ENCODE results near the gene EXOC2.
"Not testable (repeated sequence)": the region's sequence is repeated elsewhere in the genome, so short reads cannot be mapped to it uniquely, and the experiment has no call there.

EXOC2 gene

DNA sequence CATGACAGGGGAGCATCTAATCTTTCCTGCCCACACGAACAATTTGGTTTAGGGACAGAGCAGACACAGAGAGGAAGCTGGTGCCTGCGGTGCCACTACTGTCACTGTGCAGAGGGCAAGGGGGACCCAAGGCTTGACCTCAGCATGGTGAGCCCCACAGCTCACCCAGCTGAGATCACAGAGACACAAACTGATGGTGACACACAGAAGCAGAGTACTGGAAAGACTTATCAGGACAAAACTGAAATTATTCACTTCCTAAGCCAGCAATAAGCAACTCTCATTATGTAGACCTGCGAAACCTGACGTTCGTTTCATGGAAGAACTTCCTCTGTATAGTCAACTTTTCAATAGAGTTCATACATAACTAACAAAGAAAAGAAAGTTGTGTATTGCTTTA lies 122.1 kb downstream of the EXOC2 start:
- DNase-seq, result no peak

DNA sequence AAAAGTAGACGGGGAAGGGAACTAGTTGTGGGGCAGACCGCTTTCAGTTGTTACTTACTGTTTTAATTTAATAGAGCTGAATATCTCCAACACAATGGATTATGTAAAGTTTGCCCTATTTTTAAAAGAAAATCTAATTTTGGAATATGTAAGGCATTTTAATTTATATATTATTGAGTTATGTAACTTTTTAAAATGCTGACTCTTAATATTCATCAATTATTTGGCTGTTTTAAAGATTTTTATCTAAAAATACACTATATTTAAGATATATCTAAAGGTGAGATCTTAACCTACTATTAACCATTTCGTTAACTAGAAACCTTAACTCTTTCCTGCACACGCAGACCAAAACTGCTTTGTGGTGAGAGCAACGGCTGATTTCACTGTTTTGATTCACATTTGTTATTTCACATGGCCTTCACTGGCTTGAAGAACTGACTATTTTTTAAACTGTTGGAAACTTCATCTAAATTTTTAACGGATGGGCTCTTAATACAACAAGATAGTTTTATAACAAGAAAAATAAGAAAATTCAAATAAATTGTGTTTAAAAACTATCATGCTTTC lies 123.9 kb downstream of the EXOC2 start:
- DNase-seq, result no peak

DNA sequence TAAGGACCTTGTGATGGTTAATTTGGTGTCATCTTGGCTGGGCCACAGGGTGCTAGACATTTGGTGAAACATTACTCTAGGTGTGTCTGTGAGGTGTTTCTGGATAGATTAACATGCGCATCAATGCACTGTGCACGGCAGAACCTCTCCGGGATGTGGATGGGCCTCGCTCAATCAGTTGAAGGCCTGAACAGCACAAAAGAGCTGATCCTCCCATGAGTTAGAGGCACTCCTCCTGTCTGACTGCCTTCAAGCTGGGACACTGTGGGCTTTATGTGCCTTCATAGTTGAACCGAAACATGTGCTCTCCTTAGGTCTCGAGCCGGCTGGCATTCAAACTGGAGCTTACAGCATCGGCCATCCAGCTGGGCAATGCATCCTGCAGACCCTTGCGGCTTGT lies 124.9 kb downstream of the EXOC2 start:
- no peak for DNase-seq

DNA sequence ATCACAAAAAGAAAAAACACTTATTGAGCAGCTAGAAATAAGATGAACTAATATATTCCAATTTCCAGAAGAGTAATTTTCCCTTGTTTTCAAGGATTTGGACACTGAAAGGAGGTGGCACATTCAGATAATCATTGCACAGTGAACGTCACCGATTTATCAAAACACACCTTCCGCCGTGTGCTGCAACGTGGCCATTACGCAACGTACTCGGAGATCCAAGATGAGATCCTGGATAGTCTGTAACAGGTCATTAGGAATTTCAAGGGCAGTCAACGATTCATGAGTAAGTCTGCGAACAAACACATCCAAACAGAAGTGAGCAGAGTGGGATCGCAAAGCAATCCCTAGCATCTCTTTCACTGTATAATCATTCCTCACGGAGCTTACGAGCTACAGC lies 129.1 kb downstream of the EXOC2 start:
- no peak for DNase-seq

DNA sequence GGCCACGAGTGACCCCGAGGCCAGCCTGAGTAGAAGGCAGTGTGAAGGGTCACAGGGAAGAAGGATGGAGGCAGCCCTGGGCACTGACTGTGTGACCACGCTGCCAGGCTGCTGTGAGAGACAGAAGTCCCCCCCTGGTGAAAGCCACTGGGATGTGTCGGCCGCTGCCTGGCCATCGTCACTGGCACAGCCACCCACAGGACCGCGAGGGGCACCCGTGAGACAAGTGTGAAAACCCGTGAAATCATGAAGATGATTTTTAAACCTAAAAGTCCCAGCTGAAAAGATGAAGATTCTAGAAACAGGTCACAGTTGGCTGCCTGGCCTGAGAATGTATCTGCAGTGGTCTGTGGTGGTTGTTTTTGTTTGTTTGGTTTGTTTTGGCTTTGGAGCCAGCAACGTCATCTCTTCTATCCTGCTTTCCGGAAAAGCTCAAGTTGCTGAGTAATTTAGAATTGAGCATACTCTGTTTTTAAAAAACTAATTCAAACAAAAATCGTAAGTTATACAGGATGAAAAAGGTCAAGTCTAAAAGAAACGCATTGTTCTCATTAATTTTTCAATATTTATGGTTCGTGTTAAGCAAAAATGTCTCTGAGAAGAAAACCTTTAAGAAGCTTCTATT lies 130.8 kb downstream of the EXOC2 start:
- no peak for DNase-seq

DNA sequence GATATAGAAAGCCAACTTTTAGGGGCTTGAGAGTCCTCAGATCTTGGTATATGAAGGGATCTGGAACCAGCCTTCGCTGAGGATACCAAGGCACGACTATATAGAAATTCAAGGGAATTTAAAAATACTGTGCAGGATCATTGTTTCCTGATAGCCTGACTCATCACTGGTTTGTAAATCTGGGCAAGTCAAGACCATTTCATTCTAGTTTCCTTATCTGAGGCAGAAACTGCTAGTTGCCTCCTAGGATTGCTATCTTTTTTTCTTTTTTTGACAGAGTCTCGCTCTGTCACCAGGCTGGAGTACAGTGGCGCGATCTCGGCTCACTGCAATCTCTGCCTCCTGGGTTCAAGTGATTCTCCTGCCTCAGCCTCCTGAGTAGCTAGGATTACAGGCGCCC lies 131.6 kb downstream of the EXOC2 start:
- not testable (repeated sequence) for DNase-seq

DNA sequence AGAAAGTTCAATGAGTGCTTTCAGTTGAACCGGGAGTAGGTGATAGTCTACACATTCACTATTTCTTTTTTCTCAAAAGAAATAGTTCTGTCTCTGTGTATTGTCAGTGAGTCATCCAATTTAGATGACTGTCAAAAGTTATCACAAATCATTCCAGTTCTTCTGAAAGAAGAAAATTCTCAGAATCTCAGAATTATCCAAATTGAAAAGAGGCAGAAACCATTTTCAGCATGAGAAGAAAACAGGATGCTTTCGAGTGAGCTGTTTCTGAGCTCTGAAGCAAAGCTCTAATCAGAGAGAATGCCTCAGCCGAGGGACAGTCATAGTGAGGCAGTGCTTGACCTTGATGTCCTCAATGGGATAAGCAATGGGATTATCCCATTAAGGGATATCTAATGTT lies 134.0 kb downstream of the EXOC2 start:
- no peak for DNase-seq

DNA sequence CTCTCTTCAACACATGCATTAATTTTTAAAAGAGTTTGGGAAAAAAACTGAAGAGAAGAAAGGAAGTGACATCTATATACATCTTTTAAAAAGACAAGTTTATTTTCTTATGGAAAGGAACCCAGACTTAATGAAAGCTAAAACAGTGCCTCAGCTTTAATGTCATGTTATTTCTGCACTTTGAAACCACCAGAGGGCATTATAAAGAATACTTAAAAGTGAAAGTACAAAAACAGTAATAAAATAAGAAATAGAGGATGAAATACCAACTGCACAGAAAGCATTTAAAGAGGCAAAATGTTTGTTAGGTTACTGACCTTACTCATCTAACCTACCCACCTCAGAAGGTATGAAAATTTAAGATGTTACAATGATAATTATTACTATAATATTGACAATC lies 134.8 kb downstream of the EXOC2 start:
- no peak for DNase-seq

DNA sequence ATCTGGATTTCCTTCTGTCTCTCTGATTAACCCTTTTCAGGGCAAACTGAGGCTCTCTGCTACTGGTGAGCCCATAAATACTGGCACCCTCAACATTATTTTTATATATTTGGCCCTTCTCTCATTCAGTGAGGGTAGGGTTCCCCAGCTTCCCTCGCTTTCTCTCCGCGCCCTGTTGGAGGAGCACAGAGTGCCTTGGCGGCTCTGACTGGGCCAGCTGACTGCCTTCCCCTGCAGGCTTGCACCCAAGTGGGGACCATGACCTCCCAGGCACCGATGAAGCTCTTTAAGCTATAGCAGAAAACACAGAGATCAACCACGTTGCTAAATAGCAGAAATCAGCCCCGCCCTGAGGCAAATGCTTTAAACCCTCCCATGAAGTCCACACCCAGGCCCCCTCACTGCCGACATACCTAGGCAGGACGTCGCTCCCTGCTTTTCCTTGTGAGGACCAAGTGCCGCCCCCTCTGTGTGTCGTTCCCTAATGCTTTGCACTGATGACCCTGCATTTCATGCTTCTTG lies 141.0 kb downstream of the EXOC2 start:
- no peak for DNase-seq

DNA sequence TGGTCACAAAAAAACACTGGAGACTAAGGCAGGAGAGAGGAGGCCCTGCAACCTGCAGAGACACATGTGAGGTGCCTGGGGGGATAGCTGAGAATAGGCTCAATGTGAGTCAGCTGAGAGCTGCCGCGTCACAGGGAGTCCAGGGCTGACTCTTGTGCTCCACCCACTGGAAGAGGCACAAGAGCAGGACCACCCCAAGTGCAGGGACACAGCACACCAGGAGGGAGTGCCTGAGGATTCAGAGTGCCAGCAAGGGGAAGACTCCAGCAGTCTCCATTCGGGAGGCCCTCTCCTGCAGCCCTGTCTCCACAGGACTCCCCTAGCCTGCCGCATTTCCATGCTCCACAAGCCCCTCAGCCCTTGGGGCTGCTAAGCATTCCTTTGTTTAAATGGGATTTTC lies 141.5 kb downstream of the EXOC2 start:
- DNase-seq, result no peak

DNA sequence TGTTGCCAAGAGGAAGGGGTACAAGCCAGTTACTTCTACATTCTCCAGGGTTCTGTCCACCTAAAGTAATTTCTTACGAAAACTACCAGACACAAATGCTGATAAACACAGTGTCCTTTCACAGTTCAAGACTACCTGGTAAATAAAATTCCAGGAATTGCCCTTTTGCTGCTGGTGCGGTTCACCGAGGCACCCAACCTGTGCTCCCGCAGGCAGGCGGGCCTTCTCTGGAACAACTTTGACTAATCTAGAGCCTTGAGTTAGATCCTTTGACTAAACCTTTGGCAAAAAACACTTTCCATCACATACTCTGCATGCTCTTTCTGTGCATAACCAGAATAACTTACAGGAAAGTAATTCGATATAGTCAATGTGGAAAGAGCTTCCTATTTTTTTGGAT lies 143.0 kb downstream of the EXOC2 start:
- DNase-seq, result no peak

DNA sequence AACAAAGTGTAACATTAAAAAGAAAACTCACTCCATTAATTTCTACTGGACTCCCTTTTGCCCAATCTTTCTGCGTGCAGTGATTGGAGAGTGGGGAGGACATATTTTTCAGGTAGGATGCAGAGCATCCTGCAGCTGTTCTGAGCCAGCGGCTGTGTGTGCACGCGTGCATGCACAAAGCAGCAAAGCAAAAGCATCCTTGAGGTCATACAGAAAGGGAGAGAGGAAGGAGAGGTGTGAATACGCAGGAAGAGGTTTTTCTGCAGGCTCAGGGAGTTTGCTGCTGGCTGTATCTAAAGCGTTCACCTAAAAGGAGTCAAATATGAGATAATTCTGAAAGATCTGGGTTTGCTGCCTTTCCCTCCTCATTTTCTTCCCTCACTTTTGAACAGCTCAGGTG lies 144.4 kb downstream of the EXOC2 start:
- DNase-seq, result no peak

DNA sequence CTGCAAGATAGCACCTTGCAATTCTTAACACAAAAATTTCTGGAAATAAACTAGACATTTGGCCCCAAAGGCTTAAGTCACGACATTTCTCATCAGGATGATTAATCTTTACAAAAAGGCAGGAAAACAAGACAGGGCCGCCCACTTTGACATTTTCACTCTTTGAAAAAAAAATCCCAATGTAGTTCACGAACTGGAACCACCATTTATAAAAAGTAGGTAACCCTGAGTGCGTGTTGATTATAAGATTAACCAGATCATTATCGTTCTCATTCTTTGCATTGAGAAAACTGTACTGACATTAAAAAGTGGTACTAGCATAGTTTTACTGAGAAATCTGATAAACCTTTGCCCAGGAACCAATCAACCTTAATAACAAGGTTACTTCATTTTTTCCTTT lies 144.8 kb downstream of the EXOC2 start:
- no peak for DNase-seq

DNA sequence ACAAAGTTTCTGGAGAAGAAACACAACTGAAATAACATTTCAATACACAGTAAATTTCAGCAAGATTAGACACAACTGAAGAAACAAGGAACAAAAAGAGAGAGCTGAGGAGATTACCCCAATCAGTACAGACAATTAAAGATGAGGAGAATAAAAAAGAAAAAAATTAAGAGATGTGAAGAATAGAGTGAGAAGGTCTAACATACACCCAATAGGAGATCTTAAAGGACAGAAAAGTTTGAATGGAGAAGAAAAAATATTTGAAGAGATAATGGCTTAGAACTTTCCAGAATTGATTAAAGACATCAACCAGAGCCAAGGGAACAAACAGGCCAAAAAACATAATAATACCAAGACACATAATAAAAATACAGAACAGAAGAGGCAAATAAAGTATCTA lies 152.4 kb downstream of the EXOC2 start:
- no peak for DNase-seq

DNA sequence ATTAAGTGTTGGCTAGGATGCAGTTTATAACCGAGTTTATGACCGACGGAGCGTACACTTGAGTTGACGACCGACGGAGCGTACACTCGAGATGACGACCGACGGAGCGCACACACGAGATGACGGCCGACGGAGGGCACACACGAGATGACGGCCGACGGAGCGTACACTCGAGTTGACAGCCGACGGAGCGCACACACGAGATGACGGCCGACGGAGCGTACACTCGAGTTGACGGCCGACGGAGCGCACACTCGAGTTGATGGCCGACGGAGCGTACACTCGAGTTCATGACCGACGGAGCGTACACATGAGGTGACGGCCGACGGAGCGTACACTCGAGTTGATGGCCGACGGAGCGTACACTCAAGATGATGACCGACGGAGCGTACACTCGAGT lies 155.8 kb downstream of the EXOC2 start:
- no peak for DNase-seq

DNA sequence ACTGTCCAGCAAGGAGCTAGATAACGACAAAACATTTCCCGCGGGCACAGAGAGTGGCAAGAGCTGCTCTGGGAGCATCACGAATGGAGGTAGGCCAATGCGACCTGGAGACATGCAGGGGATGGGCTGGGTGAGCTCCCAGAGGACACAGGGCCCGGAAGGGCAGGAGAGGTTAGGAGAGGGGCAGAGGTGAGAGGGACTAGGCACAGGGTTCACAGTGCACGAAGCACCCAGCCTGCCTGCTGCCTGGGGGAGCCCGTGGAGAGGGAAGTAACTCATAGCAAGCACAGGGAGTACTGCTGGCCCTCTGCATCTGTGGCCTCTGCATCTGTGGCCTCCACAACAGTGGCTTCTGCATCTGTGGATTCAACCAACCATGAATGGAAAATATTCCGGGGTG lies 162.5 kb downstream of the EXOC2 start:
- DNase-seq, result no peak

DNA sequence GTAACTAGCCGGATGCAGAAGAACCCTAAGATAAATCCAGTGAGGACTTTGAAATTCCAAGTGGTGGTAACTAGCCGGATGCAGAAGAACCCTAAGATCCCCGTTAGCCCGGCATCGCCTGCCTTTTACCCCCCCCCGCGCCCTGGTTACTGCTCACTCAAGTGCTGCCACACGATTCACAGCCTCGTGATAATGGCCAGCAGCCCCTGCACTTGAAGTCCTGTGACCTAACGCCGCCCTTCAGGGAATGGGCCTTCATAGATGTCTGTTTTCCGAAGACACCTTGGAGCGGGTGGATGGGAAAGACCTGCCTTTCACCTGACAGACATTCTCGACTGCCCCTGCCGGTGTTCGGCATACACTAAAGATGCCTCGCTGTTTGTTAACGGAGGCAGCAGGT lies 163.9 kb downstream of the EXOC2 start:
- DNase-seq, result no peak

DNA sequence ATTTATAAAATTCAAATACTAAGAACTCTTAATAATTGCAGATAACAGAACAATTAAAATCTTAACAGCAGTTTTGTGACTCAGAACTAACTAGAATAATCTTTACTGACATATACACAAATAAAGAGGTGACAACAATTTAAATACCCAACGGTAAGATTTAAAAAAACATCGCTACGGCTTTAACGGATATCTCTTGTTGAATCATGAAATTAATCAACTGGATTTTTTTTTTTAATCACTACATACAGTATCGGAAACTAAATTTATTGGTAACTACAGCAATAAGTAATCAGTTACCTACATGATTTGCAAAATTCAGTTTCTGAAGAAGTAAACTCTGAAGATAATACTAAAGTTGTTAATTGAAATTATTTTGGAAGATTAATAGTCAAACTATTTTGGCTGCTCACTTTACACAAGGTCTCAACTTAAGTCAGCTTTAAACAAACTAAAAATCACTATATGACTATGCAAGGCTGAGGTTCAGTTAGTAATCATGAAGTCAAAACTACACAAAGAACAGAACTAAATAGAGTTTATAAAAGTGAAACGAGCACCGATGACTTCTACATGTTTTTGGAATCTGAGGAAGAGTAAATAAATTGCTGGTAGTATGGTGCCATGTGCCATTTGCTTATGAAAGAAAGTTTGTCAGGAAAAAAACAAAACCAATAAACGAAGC lies 164.8 kb downstream of the EXOC2 start:
- DNase-seq, result no peak

DNA sequence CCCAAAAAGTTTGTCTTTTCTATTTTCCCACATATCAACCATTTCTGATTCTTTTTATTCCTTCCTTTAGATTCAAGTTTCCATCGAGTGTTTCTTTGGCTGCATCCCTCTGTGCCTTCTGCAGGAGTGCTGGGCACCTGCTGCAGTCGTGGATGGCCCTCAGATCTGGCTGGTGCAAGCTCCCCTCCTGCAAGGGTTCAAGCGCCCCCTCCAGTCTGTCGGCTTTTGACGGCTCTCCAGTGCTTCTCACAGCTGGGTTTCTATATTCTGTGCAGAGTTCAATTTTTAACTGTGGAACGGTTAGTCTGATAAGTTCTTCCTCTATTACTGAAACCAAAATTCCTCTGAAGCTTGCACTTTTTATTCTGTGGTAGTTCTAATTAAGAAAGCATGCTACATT lies 168.1 kb downstream of the EXOC2 start:
- DNase-seq, result no peak

DNA sequence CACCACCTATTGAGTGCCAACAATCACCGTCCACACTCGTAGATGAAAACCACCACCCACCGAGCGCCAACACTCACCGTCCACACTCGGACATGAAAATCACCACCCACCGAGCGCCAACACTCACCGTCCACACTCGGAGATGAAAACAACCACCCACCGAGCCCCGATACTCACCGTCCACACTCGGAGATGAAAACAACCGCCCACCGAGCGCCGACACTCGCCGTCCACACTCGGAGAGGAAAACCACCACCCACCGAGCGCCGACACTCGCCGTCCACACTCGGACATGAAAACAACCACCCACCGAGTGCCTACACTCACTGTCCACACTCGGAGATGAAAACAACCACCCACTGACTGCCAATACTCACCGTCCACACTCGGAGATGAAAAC lies 172.1 kb downstream of the EXOC2 start:
- no peak for DNase-seq

DNA sequence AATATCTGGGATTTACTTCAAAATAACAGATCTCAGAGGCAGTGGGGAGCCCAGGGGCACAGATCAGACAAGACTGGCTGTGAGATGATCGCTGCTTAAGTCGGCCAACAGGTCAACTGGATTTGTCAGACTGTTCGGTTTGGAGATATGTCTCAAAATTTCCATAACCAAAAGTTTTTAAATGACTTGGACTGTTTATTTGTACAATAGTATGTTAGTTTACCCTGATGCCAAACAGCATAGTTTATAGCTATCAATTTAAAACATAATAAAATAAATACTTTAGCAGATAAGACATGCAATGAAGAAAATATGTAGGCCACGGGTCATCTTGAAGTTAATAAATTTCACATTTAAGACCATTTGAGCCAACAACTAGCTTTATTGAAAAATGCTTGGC lies 174.7 kb downstream of the EXOC2 start:
- no peak for DNase-seq

DNA sequence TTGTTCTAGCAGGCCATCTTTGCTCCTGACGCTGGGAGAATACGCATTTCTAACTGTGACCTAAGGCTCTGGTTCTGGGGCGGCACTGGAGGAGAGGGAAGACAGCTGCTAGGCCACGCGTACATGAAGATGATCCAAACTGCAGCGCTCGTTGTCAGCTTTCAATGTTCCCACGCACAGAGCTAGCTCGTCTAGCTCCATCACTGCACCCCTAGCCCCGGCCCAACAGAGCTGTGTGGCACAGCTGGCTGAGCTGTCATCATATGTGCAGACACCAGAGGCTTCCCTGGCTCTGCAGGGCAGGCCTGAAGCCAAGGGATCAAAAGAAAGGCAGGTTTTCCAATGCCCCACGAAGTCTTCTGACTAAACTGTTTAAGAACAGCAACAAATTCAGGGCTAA lies 176.7 kb downstream of the EXOC2 start:
- DNase-seq, result no peak

DNA sequence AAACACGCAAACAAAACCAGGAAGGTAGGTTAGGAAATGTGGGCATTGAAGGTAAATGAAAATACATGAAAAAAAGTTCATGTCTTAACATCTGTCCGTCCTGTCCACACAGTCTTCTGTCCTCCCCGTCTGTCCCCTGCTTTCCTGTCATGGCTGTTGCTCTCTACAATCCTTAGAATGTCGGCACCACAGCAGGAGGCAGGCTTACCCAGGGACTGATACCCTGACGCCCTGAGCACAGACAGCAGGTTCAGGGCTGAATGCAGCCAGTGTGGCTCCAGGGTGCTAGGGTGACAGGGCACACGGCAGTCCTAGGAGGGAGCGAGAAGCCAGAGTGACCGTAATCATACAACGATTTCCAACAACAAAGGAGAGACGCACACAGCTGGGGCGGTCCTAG lies 177.7 kb downstream of the EXOC2 start:
- no peak for DNase-seq

DNA sequence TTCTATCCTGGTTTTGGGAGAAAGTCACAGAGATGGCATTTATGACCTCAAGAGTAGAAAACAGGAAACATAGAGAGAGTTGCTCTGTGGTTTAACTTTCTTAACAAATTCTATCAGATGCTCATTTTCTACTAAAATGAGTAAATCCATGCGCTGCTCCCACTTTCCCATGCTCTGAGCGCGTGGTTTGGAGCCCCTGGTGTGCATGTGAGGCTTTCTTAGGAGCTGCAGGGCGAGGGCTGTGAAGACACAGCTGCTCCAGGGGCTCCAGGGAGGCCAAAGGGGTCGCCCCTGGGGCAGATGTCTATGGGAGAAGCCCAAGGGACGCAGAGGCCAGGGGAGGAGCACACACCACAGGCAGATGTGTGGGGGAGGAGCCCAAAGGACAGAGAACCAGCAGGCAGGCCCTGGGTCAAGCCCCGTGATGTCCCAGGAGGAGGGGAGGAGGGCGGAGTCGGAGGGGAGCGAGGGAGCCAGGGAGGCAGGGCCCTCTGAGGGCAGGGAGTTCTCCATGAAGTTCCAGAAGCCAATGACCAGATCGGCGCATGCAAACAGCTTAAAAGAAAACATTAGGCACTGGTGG lies 178.5 kb downstream of the EXOC2 start:
- DNase-seq, result no peak
